ENCODE data around the gene DPP10. TPM values are rescaled to one million over a fixed set of nuclear protein-coding genes. Genes with fewer than 3 reads are reported as not detected.

Gene DPP10
- total and polyA plus RNA-seq, 10 donors = 0.02 TPM; not detected in 9

DNA sequence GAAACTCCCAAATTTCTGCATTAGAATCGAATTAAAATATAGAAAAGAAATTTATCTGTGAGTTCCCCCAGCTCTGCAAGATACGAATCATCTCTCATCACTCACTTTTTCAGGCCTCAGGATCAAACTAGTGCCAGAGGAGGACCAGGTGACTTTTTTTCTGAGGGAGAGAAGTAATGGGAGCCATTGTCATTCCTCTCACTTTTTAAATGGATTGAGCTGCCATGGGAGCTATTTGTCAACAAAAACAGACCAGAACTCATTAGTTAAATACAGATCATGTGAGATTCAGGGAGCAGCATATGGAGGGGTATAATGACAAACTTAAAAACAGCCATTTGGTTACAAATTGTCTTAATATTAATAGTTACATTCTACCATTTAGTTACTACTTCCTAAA, 594.4 kb downstream of the DPP10 start:
- Histone ChIP-seq H3K4me3 (no peak overlapping the region), H3K9me3 (no peaks in the 10 kb centered on the region), H3K27me3 (replicated peaks in 1 of 7) (no peaks in the 10 kb centered on the region), H3K4me1 (no peaks in the 10 kb centered on the region), H3K27ac (no peak overlapping the region), H3K36me3 (no peaks in the 10 kb centered on the region)
- 45 to 85% (median 59%) methylated on average over 2 of the region's 2 CpGs for WGBS, 5 donors
- DNase-seq = no peak
- TF ChIP-seq POLR2AphosphoS5 (IDR thresholded peaks at IDR 0.05) (no peak), POLR2A (IDR thresholded peaks at IDR 0.05) (no peak)
- TF ChIP-seq, protein P1, sequence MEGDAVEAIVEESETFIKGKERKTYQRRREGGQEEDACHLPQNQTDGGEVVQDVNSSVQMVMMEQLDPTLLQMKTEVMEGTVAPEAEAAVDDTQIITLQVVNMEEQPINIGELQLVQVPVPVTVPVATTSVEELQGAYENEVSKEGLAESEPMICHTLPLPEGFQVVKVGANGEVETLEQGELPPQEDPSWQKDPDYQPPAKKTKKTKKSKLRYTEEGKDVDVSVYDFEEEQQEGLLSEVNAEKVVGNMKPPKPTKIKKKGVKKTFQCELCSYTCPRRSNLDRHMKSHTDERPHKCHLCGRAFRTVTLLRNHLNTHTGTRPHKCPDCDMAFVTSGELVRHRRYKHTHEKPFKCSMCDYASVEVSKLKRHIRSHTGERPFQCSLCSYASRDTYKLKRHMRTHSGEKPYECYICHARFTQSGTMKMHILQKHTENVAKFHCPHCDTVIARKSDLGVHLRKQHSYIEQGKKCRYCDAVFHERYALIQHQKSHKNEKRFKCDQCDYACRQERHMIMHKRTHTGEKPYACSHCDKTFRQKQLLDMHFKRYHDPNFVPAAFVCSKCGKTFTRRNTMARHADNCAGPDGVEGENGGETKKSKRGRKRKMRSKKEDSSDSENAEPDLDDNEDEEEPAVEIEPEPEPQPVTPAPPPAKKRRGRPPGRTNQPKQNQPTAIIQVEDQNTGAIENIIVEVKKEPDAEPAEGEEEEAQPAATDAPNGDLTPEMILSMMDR (IDR thresholded peaks at IDR 0.05 in 8 of 11, conservative IDR thresholded peaks at IDR 0.05 in 3 of 11) = no peak
- intact Hi-C loops (cut with DNase I; ENCODE audit: low total_unique reads) = no loop called here

DNA sequence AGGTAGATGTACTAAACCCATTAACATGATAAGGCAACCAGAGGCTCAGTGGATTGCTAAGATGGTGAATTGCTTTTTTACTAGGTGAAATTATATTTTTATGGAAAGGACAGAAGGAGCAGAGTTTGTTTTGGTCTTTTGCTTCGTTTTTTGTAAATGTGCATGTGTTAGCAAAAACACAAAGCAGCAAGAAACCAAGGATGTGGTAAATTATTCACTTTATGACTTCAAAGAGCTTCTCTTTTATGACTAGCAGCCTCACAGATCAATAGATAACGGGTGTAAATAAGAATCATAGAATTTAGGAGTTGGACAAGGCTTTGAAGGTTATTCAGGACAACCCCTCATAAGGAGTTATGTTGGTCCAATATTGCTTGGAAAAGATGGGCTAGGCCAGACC, 615.0 kb downstream of the DPP10 start:
- H3K4me1 ChIP-seq = no peaks in the 10 kb centered on the region
- H3K4me3 ChIP-seq = no peak overlapping the region
- H3K36me3 ChIP-seq = no peaks in the 10 kb centered on the region
- no peak for DNase-seq
- H3K27ac ChIP-seq = no peak overlapping the region
- TF ChIP-seq POLR2AphosphoS5 (IDR thresholded peaks at IDR 0.05) (no peak), POLR2A (IDR thresholded peaks at IDR 0.05) (no peak)
- TF ChIP-seq, protein P1 (IDR thresholded peaks at IDR 0.05 in 8 of 11, conservative IDR thresholded peaks at IDR 0.05 in 3 of 11) = no peak
- H3K27me3 ChIP-seq (replicated peaks in 1 of 7) = no peaks in the 10 kb centered on the region
- peaks cover 0 to 14% (median 6%) of the 10 kb centered on the region in 8 donors for H3K9me3 ChIP-seq
- intact Hi-C loops (cut with DNase I; ENCODE audit: low total_unique reads) = no loop called here
- WGBS, 5 donors = 32 to 50% (median 39%) methylated on average over 2 of the region's 2 CpGs

DNA sequence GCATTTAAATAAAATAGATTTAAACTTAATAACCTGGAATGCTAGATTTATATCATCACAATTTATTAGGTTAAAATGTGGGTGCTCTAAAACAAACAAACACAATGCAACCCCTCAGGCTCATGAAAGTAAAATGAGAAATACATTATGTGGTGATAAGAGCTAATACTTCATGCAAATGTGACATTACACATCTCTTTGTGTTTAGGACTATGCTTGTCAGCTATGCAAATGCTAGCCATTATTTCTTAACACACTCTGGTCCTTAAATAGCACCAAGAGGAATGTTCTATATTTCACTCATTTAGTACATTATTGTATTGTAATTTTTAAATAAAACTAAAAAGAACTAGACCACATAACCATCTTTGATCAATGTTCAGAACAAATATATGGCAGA, 627.6 kb downstream of the DPP10 start:
- TF ChIP-seq POLR2A (IDR thresholded peaks at IDR 0.05) (no peak), POLR2AphosphoS5 (IDR thresholded peaks at IDR 0.05) (no peak)
- TF ChIP-seq, protein P1 (IDR thresholded peaks at IDR 0.05 in 8 of 11, conservative IDR thresholded peaks at IDR 0.05 in 3 of 11) = no peak
- H3K27me3 ChIP-seq (replicated peaks in 1 of 7) = no peaks in the 10 kb centered on the region
- H3K27ac ChIP-seq = no peak overlapping the region
- H3K4me3 ChIP-seq = no peak overlapping the region
- intact Hi-C loops (cut with DNase I; ENCODE audit: low total_unique reads) = no loop called here
- H3K36me3 ChIP-seq = no peaks in the 10 kb centered on the region
- no peaks in the 10 kb centered on the region for H3K4me1 ChIP-seq
- DNase-seq = no peak
- H3K9me3 ChIP-seq = peaks cover 0 to 7% (median 0%) of the 10 kb centered on the region in 8 donors

DNA sequence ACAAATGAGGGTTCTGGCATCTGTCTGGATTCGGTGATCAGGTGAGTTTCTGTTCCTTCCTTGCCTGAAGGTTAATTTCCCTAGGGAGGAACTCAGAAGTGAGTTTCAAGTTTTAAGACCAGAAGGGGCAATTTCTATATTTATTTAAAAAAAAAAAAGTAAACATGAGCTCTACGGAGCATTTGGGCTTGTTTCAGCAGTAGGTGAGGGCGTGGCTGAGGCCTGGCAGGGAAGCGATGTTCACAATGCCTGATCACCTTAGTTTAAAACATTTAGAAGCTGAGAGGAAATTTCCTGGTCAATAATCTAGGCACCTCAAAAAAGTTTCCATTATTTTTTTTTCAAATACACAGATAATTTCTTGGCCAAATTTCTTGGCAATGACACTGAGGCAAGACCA, 629.1 kb downstream of the DPP10 start:
- TF ChIP-seq POLR2AphosphoS5 (IDR thresholded peaks at IDR 0.05) (no peak), POLR2A (IDR thresholded peaks at IDR 0.05) (no peak)
- TF ChIP-seq, protein P1 (IDR thresholded peaks at IDR 0.05 in 8 of 11, conservative IDR thresholded peaks at IDR 0.05 in 3 of 11) = no peak
- no peak overlapping the region for H3K27ac ChIP-seq
- WGBS, 5 donors = 70 to 84% (median 83%) methylated on average over 4 of the region's 4 CpGs
- no peaks in the 10 kb centered on the region for H3K36me3 ChIP-seq
- no peaks in the 10 kb centered on the region for H3K4me1 ChIP-seq
- H3K27me3 ChIP-seq (replicated peaks in 1 of 7) = no peaks in the 10 kb centered on the region
- H3K4me3 ChIP-seq = no peak overlapping the region
- intact Hi-C loops (cut with DNase I; ENCODE audit: low total_unique reads) = no loop called here
- no peak for DNase-seq
- peaks cover 0 to 7% (median 0%) of the 10 kb centered on the region in 8 donors for H3K9me3 ChIP-seq
